CD4-positive, alpha-beta T cell treated with Interleukin-6 at 100 ng/mL for 8 hours (primary cell): Measurements from ENCODE around the gene ARL3.
A peak's percentile ranks its signal among the peaks of the same experiment; 100 is the strongest.
"Not testable (repeated sequence)": the region's sequence is repeated elsewhere in the genome, so short reads cannot be mapped to it uniquely, and the experiment has no call there.

Experiments
- DNase-seq: peaks from one replicate; pipeline ENCODE4 v3.0.0-alpha.2; 2020; ENCODE audit warnings: mixed read lengths, low spot score

ARL3 gene

GRCh38 chr10:102702742-102703141, 11.5 kb downstream of the ARL3 start:
- DNase-seq, result no peak

GRCh38 chr10:102701796-102702195, 12.4 kb downstream of the ARL3 start:
- no peak for DNase-seq

GRCh38 chr10:102701272-102701671, 12.9 kb downstream of the ARL3 start:
- no peak for DNase-seq

GRCh38 chr10:102698894-102699293, 15.3 kb downstream of the ARL3 start:
- DNase-seq, result no peak

GRCh38 chr10:102696736-102697135, 17.5 kb downstream of the ARL3 start:
- DNase-seq, result no peak

- DNase-seq, result not testable (repeated sequence)
Measured at GRCh38 chr10:102695401-102695800, 18.8 kb downstream of the ARL3 start.

GRCh38 chr10:102691285-102692066, 22.7 kb downstream of the ARL3 start:
- DNase-seq, result no peak

GRCh38 chr10:102683736-102684135, 30.5 kb downstream of the ARL3 start:
- DNase-seq, result no peak

GRCh38 chr10:102682981-102683380, 31.2 kb downstream of the ARL3 start:
- DNase-seq, result no peak

GRCh38 chr10:102682416-102682815, 31.8 kb downstream of the ARL3 start:
- peak; percentile 27 for DNase-seq

- DNase-seq, result no peak
Measured at GRCh38 chr10:102681696-102682095, 32.5 kb downstream of the ARL3 start.

GRCh38 chr10:102679596-102679995, 34.6 kb downstream of the ARL3 start:
- DNase-seq, result no peak

GRCh38 chr10:102678842-102679289, 35.3 kb downstream of the ARL3 start:
- no peak for DNase-seq

GRCh38 chr10:102678068-102678400, 36.2 kb downstream of the ARL3 start:
- DNase-seq, result no peak

- DNase-seq, result no peak
Measured at GRCh38 chr10:102677331-102678067, 36.7 kb downstream of the ARL3 start.

- DNase-seq, result no peak
Measured at GRCh38 chr10:102676534-102677315, 37.5 kb downstream of the ARL3 start.

- no peak for DNase-seq
Measured at GRCh38 chr10:102675666-102676533, 38.3 kb downstream of the ARL3 start.

GRCh38 chr10:102675011-102675665, 39.1 kb downstream of the ARL3 start:
- DNase-seq, result no peak

- DNase-seq, result peak; percentile 54
Measured at GRCh38 chr10:102674566-102674965, 39.6 kb downstream of the ARL3 start.

GRCh38 chr10:102673819-102674511, 40.2 kb downstream of the ARL3 start:
- DNase-seq, result peak; percentile 85
